ENCODE measurements around the gene DLX2.
A peak's percentile ranks its signal among the peaks of the same experiment; 100 is the strongest.

The DLX2 gene

GRCh38 chr2:172091000-172091641 lies 11.6 kb downstream of the DLX2 start:
- H3K27me3 ChIP-seq (replicated peaks; ENCODE audit: control insufficient read depth, insufficient read depth, low read length): peaks cover 76% of the 10 kb centered on the region
- H3K4me3 ChIP-seq (ENCODE audit: low read length): no peak overlapping the region
- no peaks in the 10 kb centered on the region for H3K36me3 ChIP-seq (ENCODE audit: control insufficient read depth, insufficient read depth, low read length, severe bottlenecking)
- peaks cover 3% of the 10 kb centered on the region for H3K9me3 ChIP-seq (ENCODE audit: control insufficient read depth, low read length)
- H3K9ac ChIP-seq (ENCODE audit: low read length): no peak overlapping the region
- DNase-seq (ENCODE audit: low read depth): no peak
- H3K4me1 ChIP-seq (ENCODE audit: control insufficient read depth, insufficient read depth, low read length): peaks cover 10% of the 10 kb centered on the region

DNA sequence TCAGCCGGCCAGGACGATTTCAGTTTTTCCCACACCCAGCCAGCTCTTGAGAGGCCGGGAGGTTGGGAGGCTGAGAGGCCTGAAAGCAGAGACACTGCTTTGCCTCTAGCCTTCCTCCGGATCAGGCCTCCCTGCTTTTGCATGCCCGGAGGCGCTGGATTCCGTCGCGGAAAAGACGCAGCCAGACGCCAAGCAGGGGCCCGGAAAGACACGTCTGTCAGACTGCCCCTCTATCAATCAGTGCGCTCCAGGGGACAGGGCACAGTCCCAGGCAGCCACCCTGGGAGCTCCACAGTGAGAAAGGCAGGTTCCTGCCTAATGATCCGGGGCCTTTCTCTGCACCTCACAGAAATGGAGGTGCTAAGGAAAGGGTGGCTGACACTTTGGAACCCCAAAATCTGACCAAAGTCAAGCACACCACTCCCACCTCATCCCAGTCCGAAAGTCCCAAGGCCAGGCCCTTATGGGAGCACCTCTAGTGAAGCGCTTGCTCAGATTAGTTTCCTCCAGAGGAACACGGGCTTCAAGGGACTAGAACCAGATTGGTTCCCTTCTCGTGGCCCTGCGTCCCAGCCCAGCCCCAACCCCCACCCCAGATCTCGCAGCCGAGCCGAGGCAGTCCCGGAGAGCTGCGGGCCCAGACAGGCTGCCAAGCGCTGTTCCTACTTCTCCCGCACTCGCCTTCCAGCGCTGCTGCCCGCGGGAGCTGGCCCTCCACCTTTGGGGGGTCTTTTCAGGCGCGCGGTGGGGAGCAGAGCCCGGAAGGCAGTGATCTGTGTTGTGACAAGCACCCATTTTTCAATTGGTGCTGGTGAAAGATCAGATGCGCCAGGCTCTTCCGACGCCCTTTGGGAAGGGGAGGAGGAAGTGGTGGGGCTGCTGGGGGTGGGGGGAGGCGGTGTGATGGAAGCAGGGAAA lies 12.4 kb downstream of the DLX2 start:
- DNase-seq (ENCODE audit: low read depth): no peak
- Histone ChIP-seq H3K4me1 (ENCODE audit: control insufficient read depth, insufficient read depth, low read length) (peaks cover 9% of the 10 kb centered on the region), H3K4me3 (ENCODE audit: low read length) (no peak overlapping the region), H3K36me3 (ENCODE audit: control insufficient read depth, insufficient read depth, low read length, severe bottlenecking) (no peaks in the 10 kb centered on the region), H3K9me3 (ENCODE audit: control insufficient read depth, low read length) (peaks cover 3% of the 10 kb centered on the region), H3K27me3 (replicated peaks; ENCODE audit: control insufficient read depth, insufficient read depth, low read length) (peaks cover 85% of the 10 kb centered on the region), H3K9ac (ENCODE audit: low read length) (no peak overlapping the region)

DNA sequence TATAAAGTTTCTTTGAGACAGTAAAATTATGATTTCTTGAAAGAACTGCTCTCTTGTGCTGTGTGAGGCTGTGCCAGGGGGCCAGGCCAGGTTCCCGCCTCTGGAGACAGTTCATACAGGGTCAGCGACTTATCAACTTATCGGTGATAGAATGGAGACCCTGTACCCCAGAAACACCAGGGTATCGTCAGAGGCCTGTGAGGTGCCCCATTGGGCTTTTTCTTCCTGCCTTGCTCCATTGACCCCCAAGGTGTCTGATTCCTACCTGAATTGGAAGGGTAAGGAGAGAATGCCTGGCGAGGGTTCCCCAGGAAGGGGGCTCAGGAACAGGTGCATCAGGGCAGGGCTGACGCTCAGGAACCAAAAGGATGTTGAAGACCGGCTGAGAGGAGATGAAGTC lies 13.1 kb downstream of the DLX2 start:
- Histone ChIP-seq H3K27me3 (replicated peaks; ENCODE audit: control insufficient read depth, insufficient read depth, low read length) (peaks cover 85% of the 10 kb centered on the region), H3K9ac (ENCODE audit: low read length) (no peak overlapping the region), H3K4me3 (ENCODE audit: low read length) (no peak overlapping the region), H3K4me1 (ENCODE audit: control insufficient read depth, insufficient read depth, low read length) (peaks cover 5% of the 10 kb centered on the region), H3K9me3 (ENCODE audit: control insufficient read depth, low read length) (peaks cover 3% of the 10 kb centered on the region), H3K36me3 (ENCODE audit: control insufficient read depth, insufficient read depth, low read length, severe bottlenecking) (no peaks in the 10 kb centered on the region)
- no peak for DNase-seq (ENCODE audit: low read depth)

DNA sequence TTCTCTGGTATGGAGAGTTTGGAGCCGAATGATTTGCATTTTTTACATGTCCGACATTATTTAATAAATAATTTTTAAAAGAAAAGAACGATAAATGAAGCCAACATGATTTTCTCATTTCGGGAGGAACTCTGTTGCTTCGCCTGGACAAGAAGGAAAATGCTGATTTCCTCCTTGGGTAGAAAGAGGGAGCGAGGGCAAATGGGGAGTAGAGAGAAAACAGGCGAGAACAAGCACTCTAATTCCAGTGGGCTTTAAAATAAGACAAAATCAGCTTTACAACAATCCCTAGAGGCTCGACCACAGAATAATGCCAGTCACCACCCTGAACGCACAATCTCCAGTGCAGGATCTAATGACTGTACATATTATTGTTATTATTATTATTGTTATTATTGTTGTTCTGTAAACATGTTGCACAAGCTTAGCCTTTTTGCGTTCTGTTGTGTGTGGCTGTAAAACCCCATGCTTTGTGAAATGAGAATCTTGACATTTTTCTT lies 13.6 kb downstream of the DLX2 start:
- H3K9me3 ChIP-seq (ENCODE audit: control insufficient read depth, low read length): peaks cover 3% of the 10 kb centered on the region
- peaks cover 5% of the 10 kb centered on the region for H3K4me1 ChIP-seq (ENCODE audit: control insufficient read depth, insufficient read depth, low read length)
- no peak overlapping the region for H3K4me3 ChIP-seq (ENCODE audit: low read length)
- no peak overlapping the region for H3K9ac ChIP-seq (ENCODE audit: low read length)
- peaks cover 89% of the 10 kb centered on the region for H3K27me3 ChIP-seq (replicated peaks; ENCODE audit: control insufficient read depth, insufficient read depth, low read length)
- no peaks in the 10 kb centered on the region for H3K36me3 ChIP-seq (ENCODE audit: control insufficient read depth, insufficient read depth, low read length, severe bottlenecking)
- no peak for DNase-seq (ENCODE audit: low read depth)

DNA sequence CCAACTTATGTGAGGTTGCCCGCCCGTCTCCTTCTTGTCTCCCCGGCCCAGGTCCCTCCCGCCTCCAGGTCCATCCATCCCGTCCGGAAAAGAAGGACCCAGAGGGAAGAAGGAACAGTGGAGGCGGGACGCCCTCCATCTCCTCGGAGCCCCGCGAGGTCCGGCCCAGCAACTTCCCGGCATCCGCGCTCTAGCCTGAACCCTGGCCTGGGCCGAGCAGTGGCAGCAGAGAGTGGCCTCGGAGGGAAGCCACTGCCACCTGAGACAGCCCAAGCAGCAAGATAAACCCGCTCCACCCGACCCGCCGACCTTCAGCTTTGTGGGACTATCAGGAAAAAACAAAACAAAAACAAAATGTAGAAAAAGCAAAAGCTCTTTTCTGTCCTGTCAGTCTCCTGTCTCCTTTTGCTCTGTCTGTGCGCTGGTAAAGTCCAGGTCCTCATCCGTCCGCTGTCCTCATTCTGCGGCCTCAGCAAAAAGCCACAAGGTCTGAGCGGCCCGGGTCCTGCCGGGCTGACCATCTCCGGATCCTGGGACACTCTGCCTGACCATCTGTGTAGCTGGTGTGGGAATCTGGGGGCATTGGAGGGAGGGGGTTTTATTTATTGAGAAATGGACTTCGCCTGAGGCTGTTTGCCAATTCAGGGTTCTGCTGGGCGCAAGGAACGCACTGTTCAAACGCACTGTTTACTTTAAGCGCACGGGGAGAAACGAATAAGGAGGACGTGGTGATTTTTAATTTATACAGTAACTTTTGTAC lies 14.3 kb downstream of the DLX2 start:
- DNase-seq (ENCODE audit: low read depth): no peak
- no peak overlapping the region for H3K9ac ChIP-seq (ENCODE audit: low read length)
- no peak overlapping the region for H3K4me3 ChIP-seq (ENCODE audit: low read length)
- H3K9me3 ChIP-seq (ENCODE audit: control insufficient read depth, low read length): peaks cover 3% of the 10 kb centered on the region
- H3K4me1 ChIP-seq (ENCODE audit: control insufficient read depth, insufficient read depth, low read length): peaks cover 5% of the 10 kb centered on the region
- H3K27me3 ChIP-seq (replicated peaks; ENCODE audit: control insufficient read depth, insufficient read depth, low read length): peaks cover 90% of the 10 kb centered on the region
- no peaks in the 10 kb centered on the region for H3K36me3 ChIP-seq (ENCODE audit: control insufficient read depth, insufficient read depth, low read length, severe bottlenecking)

DNA sequence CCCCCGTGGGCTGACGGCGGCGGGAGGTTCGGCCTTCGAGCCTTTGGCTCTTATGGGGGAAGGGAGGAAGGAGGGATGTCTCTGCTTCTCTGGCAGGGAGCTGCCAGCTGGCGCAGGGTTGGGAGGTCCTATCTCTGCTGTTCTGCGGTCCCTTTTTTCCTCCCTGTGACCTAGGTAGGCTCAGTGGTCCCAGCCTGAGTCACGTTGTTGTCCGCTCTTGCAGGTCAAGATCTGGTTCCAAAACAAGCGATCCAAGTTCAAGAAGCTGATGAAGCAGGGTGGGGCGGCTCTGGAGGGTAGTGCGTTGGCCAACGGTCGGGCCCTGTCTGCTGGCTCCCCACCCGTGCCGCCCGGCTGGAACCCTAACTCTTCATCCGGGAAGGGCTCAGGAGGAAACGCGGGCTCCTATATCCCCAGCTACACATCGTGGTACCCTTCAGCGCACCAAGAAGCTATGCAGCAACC lies 14.9 kb downstream of the DLX2 start:
- H3K27me3 ChIP-seq (replicated peaks; ENCODE audit: control insufficient read depth, insufficient read depth, low read length): peaks cover 90% of the 10 kb centered on the region
- no peak for DNase-seq (ENCODE audit: low read depth)
- peaks cover 3% of the 10 kb centered on the region for H3K9me3 ChIP-seq (ENCODE audit: control insufficient read depth, low read length)
- H3K9ac ChIP-seq (ENCODE audit: low read length): no peak overlapping the region
- H3K4me3 ChIP-seq (ENCODE audit: low read length): no peak overlapping the region
- H3K36me3 ChIP-seq (ENCODE audit: control insufficient read depth, insufficient read depth, low read length, severe bottlenecking): no peaks in the 10 kb centered on the region
- peaks cover 11% of the 10 kb centered on the region for H3K4me1 ChIP-seq (ENCODE audit: control insufficient read depth, insufficient read depth, low read length)

DNA sequence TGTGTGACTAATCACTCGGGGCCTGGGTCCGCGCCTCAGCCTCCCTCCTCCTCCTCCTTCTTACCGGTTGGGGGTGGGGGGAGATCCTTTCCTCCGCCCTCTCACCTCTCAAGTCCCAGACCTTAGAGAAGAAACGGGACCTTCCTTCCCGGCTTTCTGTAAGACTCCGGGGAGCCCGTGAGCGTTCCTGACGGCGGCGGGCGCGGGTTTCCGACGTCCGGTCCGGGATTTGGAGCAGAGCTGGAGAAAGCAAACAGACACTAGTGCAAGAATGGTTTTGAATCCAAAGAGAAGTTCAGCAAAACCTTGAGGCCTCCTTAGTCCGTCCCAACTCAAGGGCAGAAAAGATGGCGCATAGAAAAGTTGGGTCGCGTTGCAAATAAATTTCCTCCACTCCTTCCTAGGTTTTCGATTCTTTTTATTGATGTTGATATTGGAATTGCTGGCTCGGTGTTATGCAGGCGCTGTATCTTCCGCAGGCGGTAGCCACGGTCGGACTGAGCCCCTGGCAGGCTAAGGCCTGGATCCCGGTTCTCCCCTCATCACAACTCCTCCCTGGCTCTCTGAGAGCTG lies 15.4 kb downstream of the DLX2 start:
- H3K4me1 ChIP-seq (ENCODE audit: control insufficient read depth, insufficient read depth, low read length): peaks cover 11% of the 10 kb centered on the region
- H3K4me3 ChIP-seq (ENCODE audit: low read length): no peak overlapping the region
- peaks cover 3% of the 10 kb centered on the region for H3K9me3 ChIP-seq (ENCODE audit: control insufficient read depth, low read length)
- no peak overlapping the region for H3K9ac ChIP-seq (ENCODE audit: low read length)
- peaks cover 90% of the 10 kb centered on the region for H3K27me3 ChIP-seq (replicated peaks; ENCODE audit: control insufficient read depth, insufficient read depth, low read length)
- no peak for DNase-seq (ENCODE audit: low read depth)
- H3K36me3 ChIP-seq (ENCODE audit: control insufficient read depth, insufficient read depth, low read length, severe bottlenecking): no peaks in the 10 kb centered on the region

DNA sequence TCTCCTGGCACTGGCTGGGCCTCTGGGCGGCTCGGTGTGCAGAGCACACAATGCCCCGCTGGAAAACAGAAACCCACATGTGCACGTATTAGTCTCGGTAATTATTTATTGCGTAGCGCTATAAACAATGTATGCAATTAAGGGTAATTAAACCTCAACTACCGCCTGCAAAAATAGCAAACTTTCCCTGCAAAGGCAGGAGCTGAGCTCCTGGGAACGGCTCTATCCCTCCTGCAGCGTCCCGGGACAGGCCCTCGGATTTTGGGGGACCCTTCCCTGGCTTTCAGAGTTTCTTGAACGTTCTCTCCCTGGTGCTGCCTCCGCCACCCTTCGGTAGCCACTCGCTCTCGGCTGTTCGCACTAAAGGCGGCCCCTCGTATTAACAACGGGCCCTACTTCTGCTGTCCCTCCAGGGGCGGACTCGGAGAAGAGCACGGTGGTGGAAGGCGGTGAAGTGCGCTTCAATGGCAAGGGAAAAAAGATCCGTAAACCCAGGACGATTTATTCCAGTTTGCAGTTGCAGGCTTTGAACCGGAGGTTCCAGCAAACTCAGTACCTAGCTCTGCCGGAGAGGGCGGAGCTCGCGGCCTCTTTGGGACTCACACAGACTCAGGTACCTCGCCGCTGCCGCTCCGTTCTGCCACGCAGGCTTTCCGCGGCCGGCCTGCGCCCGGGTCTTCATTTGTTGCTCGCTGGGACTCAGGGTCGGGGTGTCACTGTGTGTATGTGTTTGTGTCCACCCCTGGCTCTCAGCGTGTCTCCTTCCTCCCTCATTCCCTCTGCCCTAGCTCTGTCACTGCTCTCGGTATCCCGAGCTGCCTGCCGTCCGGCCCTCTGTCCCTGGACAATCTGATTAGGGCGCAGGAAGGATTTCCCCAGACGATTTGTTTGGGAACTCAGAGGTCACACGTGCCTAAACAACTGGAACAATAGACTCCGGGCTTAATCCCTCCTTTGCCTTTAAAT lies 16.2 kb downstream of the DLX2 start:
- H3K4me1 ChIP-seq (ENCODE audit: control insufficient read depth, insufficient read depth, low read length): peaks cover 11% of the 10 kb centered on the region
- no peaks in the 10 kb centered on the region for H3K36me3 ChIP-seq (ENCODE audit: control insufficient read depth, insufficient read depth, low read length, severe bottlenecking)
- H3K9ac ChIP-seq (ENCODE audit: low read length): no peak overlapping the region
- H3K9me3 ChIP-seq (ENCODE audit: control insufficient read depth, low read length): peaks cover 3% of the 10 kb centered on the region
- peaks cover 90% of the 10 kb centered on the region for H3K27me3 ChIP-seq (replicated peaks; ENCODE audit: control insufficient read depth, insufficient read depth, low read length)
- H3K4me3 ChIP-seq (ENCODE audit: low read length): no peak overlapping the region
- DNase-seq (ENCODE audit: low read depth): peak; percentile 58

- H3K4me1 ChIP-seq (ENCODE audit: control insufficient read depth, insufficient read depth, low read length): peaks cover 11% of the 10 kb centered on the region
- H3K27me3 ChIP-seq (replicated peaks; ENCODE audit: control insufficient read depth, insufficient read depth, low read length): peaks cover 92% of the 10 kb centered on the region
- H3K36me3 ChIP-seq (ENCODE audit: control insufficient read depth, insufficient read depth, low read length, severe bottlenecking): no peaks in the 10 kb centered on the region
- peak within 1 kb of the TSS; percentile 75 for H3K4me3 ChIP-seq (ENCODE audit: low read length)
- peaks cover 3% of the 10 kb centered on the region for H3K9me3 ChIP-seq (ENCODE audit: control insufficient read depth, low read length)
- no peak for DNase-seq (ENCODE audit: low read depth)
- H3K9ac ChIP-seq (ENCODE audit: low read length): peak within 1 kb of the TSS; percentile 26
Observed at GRCh38 chr2:172085460-172086159, 17.1 kb downstream of the DLX2 start, which contains the start of gene DLX1. Gene DLX1 (plus strand): TSS chr2:172085507. CDS start chr2:172085678, 171 bp downstream.

Data from adipocyte (in vitro differentiated cells).